ENCODE data around the gene ZBTB22. TPM values are rescaled to one million over a fixed set of nuclear protein-coding genes. Genes with fewer than 3 reads are reported as not detected.
"Not testable (repeated sequence)": the region's sequence is repeated elsewhere in the genome, so short reads cannot be mapped to it uniquely, and the experiment has no call there.

ZBTB22 gene, protein sequence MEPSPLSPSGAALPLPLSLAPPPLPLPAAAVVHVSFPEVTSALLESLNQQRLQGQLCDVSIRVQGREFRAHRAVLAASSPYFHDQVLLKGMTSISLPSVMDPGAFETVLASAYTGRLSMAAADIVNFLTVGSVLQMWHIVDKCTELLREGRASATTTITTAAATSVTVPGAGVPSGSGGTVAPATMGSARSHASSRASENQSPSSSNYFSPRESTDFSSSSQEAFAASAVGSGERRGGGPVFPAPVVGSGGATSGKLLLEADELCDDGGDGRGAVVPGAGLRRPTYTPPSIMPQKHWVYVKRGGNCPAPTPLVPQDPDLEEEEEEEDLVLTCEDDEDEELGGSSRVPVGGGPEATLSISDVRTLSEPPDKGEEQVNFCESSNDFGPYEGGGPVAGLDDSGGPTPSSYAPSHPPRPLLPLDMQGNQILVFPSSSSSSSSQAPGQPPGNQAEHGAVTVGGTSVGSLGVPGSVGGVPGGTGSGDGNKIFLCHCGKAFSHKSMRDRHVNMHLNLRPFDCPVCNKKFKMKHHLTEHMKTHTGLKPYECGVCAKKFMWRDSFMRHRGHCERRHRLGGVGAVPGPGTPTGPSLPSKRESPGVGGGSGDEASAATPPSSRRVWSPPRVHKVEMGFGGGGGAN
- total RNA-seq: 1 to 10 TPM; 4.5 to 4.6 TPM

GRCh38 chr6:33317669-33318425, at the start of gene ZBTB22:
ZBTB22 (minus strand) TSS chr6:33317744; CDS start chr6:33316916, 828 bp downstream.
- Mint-ChIP-seq H3K4me1 (peaks cover 64% of the 10 kb centered on the region), H3K27me3 (peaks cover 3% of the 10 kb centered on the region), H3K4me3 (peak within 1 kb of the TSS; percentile 96), H3K9me3 (no peaks in the 10 kb centered on the region), H3K36me3 (peaks cover 49% of the 10 kb centered on the region), H3K27ac (peak within 1 kb of the TSS; percentile 92)
- DNase-seq: peak; percentile 94

- H3K27me3 Mint-ChIP-seq: no peaks in the 10 kb centered on the region
- no peak overlapping the region for H3K27ac Mint-ChIP-seq
- H3K4me3 Mint-ChIP-seq: no peak overlapping the region
- H3K9me3 Mint-ChIP-seq: no peaks in the 10 kb centered on the region
- H3K36me3 Mint-ChIP-seq: no peaks in the 10 kb centered on the region
- DNase-seq: no peak
- no peaks in the 10 kb centered on the region for H3K4me1 Mint-ChIP-seq
These were observed 49.6 kb upstream of the ZBTB22 start for GRCh38 chr6:33367009-33367714.

- not testable (repeated sequence) for H3K27me3 Mint-ChIP-seq, H3K4me1 Mint-ChIP-seq, H3K36me3 Mint-ChIP-seq, DNase-seq, H3K4me3 Mint-ChIP-seq, H3K27ac Mint-ChIP-seq, H3K9me3 Mint-ChIP-seq
These were observed 47.8 kb upstream of the ZBTB22 start for GRCh38 chr6:33365206-33365971.

- H3K27ac Mint-ChIP-seq, DNase-seq, H3K9me3 Mint-ChIP-seq, H3K36me3 Mint-ChIP-seq, H3K4me1 Mint-ChIP-seq, H3K27me3 Mint-ChIP-seq, H3K4me3 Mint-ChIP-seq: not testable (repeated sequence)
These were observed 47.1 kb upstream of the ZBTB22 start for GRCh38 chr6:33364475-33365205.

DNA sequence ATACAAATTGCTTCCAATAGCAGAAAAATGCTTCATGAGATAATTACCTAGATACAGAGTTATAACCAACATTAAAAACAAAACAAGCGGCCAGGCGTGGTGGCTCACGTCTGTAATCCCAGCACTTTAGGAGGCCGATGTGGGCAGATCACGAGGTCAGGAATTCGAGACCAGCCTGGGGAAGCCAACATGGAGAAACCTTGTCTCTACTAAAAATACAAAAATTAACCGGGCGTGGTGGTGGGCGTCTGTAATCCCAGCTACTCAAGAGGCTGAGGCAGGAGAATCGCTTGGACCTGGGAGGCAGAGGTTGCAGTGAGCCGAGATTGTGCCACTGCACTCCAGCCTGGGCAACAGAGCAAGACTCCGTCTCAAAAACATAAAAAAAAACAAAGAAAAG, 45.9 kb upstream of the ZBTB22 start:
- H3K9me3 Mint-ChIP-seq, H3K27me3 Mint-ChIP-seq: not testable (repeated sequence)

DNA sequence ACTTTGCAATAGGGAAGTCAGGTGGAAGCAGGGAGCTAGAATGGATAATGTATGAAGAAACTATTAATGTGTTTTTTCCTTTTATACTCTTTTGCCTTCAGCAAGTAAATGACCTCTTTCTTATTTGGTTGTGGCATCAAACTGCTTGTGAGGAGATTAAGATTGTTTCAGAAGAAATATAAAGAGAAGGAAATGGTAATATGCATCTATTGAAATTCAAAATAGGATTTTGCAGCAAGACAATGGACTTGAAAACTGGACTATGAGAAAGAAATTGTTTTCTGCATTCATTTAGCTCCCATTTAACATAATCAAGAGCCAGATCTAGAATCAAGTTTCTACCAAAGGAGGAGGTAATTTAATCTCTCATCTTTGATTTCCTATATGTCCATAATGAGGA, 41.8 kb upstream of the ZBTB22 start:
- Mint-ChIP-seq H3K4me3 (no peak overlapping the region), H3K27ac (no peak overlapping the region), H3K4me1 (no peaks in the 10 kb centered on the region), H3K27me3 (no peaks in the 10 kb centered on the region), H3K9me3 (no peaks in the 10 kb centered on the region), H3K36me3 (no peaks in the 10 kb centered on the region)
- DNase-seq: no peak

More for the DNA sequence above, 45.9 kb upstream of the ZBTB22 start:
- not testable (repeated sequence) for DNase-seq, H3K36me3 Mint-ChIP-seq, H3K4me1 Mint-ChIP-seq, H3K4me3 Mint-ChIP-seq, H3K27ac Mint-ChIP-seq

- not testable (repeated sequence) for H3K27ac Mint-ChIP-seq, H3K9me3 Mint-ChIP-seq, DNase-seq, H3K27me3 Mint-ChIP-seq, H3K4me3 Mint-ChIP-seq, H3K4me1 Mint-ChIP-seq, H3K36me3 Mint-ChIP-seq
These were observed 39.8 kb upstream of the ZBTB22 start for GRCh38 chr6:33357160-33357871.

GRCh38 chr6:33356295-33356694, 38.8 kb upstream of the ZBTB22 start:
- H3K4me1 Mint-ChIP-seq: no peaks in the 10 kb centered on the region
- DNase-seq: no peak
- H3K27me3 Mint-ChIP-seq: no peaks in the 10 kb centered on the region
- no peak overlapping the region for H3K27ac Mint-ChIP-seq
- no peaks in the 10 kb centered on the region for H3K36me3 Mint-ChIP-seq
- no peaks in the 10 kb centered on the region for H3K9me3 Mint-ChIP-seq
- H3K4me3 Mint-ChIP-seq: no peak overlapping the region

DNA sequence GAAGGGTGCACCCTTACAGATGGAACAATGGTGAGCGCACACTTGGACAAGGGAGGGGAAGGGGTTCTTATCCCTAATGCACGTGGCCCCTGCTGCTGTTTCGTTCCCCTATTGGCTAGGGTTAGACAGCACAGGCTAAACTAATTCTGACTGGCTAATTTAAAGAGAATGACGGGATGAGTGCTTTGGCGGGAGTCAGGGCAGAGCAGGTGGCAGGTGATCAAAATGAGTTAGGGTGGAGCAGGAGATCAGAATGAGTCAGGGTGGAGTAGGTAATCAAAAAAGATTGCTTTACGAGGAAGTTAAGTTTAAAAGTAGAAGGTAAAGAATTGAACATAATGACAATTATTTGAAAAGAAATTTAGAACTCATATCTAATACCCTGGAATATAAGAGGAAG, 38.3 kb upstream of the ZBTB22 start:
- DNase-seq, H3K36me3 Mint-ChIP-seq, H3K27ac Mint-ChIP-seq, H3K4me1 Mint-ChIP-seq, H3K27me3 Mint-ChIP-seq, H3K4me3 Mint-ChIP-seq, H3K9me3 Mint-ChIP-seq: not testable (repeated sequence)

GRCh38 chr6:33347816-33348215, 30.3 kb upstream of the ZBTB22 start:
- no peak for DNase-seq
- H3K4me3 Mint-ChIP-seq: no peak overlapping the region
- peaks cover 18% of the 10 kb centered on the region for H3K4me1 Mint-ChIP-seq
- H3K27ac Mint-ChIP-seq: no peak overlapping the region
- no peaks in the 10 kb centered on the region for H3K36me3 Mint-ChIP-seq
- H3K9me3 Mint-ChIP-seq: no peaks in the 10 kb centered on the region
- H3K27me3 Mint-ChIP-seq: no peaks in the 10 kb centered on the region

DNA sequence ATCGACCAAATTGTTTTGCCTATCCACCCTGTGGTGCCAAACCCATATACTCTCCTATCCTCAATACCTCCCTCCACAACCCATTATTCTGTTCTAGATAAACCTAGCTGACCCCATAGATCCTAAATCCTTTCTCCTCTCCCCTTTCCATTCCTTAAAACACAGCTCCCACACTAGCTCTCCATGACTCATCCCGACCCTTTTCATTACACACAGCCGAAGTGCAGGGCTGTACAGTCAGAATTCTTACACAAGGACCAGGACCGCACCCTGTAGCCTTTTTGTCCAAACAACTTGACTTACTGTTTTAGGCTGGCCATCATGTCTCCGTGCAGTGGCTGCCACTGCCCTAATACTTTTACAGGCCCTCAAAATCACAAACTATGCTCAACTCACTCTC, 29.4 kb upstream of the ZBTB22 start:
- H3K36me3 Mint-ChIP-seq, H3K27me3 Mint-ChIP-seq, H3K4me3 Mint-ChIP-seq, H3K9me3 Mint-ChIP-seq, H3K27ac Mint-ChIP-seq, DNase-seq: not testable (repeated sequence)
- H3K4me1 Mint-ChIP-seq: peaks cover 18% of the 10 kb centered on the region

DNA sequence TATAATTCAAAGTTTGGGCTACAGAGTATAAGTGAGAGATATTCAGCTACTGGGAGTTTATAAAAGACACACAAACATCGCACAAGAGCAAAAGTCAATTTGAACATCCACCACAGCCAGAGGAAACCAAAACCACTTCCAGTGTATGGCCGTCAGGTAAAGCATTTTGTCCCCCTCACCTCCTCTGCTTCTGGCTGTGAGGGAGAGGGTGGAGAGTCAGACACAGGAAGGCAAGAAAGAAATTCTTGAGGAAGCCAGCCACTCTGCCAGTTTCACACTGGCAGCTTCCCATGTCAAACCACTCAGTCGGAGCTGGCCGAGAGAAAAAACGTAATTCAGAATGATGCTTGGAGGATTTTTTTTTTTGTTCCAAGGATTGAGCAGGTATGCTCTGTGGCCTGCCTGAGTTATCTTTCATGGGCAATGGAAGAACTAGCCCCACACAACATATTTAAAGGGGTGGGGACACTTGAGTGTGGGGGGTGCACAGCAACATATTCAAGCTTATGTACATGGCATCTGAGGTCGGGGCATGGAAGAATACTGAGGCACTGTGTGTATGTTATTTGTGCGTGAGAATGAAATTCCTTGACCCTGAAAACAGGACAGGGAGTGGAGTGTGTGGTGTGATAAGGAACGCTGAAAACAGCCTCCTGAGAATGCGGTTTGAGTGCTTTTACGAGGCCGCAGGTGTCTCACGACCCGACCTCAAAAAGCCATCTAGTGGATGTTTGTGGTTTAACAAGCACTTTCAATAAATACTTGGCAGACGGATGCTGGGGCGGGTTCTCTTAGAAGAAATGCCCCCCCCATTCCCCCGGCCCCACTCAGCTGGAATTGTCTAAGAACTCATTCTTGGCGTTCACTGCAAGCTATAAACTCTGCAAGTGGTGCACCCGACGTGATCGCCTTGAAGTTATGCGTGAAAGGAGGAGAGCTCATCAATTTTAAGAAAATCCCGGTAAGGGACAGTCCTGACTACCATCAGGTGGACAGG, 27.5 kb upstream of the ZBTB22 start:
- Mint-ChIP-seq H3K27ac (peak overlapping the region; percentile 71), H3K4me3 (peak overlapping the region; percentile 67), H3K36me3 (no peaks in the 10 kb centered on the region), H3K9me3 (no peaks in the 10 kb centered on the region), H3K4me1 (peaks cover 22% of the 10 kb centered on the region), H3K27me3 (no peaks in the 10 kb centered on the region)
- DNase-seq: peak; percentile 50
